CD4-positive, alpha-beta T cell treated with Interleukin-10 for 1 hour (primary cell): Measurements from ENCODE around the gene NF1.
"Not testable (repeated sequence)": the region's sequence is repeated elsewhere in the genome, so short reads cannot be mapped to it uniquely, and the experiment has no call there.

Experiments
- DNase-seq: peaks from one replicate; pipeline ENCODE4 v3.0.0-alpha.2; 2020

Gene NF1

DNA sequence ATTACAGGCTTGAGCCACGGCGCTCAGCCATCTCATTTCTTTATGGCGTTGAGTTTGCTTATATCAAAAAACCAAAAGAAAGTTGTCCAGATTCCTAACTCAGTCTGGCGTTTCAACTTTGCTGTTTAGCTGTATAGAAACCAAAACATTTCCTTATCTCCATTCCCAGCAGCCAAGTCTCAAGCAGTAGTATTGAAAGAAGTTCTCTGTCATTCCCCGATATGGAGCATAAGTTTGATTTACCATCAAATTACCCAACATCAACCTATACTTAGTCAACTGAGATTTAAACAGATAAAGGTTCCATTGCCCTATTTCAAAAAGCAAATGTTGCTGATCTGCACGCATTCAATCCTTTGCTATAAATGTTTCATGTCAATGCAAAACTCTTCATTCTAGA lies 269.2 kb downstream of the NF1 start:
- no peak for DNase-seq

DNA sequence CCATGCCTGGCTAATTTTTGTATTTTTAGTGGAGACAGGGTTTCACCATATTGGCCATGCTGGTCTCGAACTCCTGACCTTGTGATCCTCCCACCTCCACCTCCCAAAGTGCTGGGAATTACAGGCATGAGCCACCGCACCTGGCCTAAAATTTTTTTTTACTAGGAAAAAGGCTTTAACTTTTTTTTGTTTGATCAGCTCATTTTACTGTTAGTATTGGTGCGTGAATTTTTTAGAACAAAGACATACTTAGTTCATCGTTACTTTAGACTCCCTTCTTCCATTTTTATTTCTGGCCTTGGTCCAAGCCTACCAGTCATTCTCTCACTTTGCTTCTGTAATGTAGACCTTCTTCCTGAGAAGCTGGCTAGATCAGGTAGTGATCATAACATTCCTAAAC lies 271.3 kb downstream of the NF1 start:
- DNase-seq = no peak

DNA sequence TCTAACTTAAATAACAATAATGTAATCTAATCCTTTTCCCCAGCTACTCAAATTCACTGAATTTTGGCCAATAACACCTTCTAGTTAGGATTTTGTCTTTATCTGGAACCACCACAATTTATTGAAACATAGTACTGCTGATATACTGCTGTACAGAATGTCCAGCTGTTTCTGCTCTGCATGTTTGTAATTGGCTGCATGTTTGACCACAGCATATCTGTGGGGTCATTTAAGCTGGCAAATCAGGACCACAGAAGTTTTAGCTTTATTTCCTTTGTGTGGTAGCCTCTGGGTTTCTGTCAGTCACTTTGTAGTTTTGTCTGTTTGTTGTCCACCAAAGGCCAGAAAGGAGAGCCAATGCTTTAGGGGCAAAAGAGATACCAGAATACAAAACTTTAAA lies 274.5 kb downstream of the NF1 start:
- DNase-seq = no peak

DNA sequence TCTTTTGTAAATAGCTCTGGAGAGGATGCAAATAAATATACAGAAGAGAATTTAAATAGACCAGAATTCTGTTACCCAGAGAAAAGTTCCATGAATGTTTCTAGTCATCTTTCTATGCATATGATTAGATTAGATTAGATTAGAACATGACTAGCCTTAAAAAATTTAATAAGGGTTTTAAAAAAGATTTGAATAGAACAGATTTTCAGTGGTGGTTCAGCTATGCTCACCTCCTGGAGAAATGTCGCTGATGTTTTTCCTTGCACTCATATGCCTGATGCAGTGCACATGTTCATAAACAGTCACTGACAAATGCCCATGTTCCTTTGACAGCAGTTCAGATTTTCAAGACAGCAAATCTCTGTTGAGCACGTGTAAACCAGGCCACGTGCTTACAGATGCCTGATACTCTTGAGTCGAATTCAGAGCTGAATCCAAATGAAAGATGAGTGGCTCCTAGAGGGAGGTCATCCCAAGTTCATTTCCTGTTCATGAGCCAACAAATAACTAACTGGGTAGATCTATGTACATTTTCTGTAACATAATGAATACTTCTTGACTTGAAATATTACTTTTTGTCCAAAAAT lies 276.8 kb downstream of the NF1 start:
- DNase-seq = no peak

DNA sequence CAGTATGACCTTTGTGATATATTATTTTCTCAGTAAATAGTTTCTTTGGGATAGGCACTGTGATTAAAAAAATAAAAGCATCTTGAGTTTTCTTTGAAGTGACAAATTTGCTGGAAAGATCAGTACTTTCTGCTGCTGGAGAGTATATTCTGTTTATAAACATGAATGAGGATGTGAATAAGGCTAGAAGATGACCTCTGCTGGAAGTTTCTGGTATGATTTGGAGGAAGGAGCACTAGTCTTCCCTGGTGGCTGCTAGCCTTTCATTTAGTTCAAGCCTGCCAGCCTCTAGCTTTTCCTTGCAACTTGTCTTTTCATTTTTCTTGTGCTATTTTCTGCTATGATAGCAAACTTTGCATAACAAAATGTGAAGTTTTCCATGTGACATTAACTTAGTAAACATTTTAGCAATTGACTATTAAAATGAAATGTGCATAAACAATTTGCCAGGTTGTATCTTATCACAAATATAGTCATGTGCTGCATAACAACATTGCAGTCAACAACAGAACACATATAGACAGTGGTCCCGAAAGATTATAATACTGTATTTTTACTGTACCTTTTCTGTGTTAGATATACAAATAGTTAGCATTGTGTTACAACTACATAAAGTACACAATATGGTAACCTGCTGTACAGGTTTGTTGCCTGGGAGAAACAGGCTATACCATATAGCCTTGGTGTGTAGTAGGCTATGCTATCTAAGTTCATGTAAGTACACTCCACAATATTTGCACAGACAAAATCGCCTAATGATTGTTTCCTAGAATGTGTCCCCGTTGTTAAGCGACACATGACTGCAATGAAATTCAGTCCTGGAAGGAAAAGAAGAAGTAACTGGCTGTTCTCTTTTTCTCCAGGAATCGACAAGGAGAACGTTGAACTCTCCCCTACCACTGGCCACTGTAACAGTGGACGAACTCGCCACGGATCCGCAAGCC lies 278.6 kb downstream of the NF1 start:
- peak; percentile 74 for DNase-seq

- no peak for DNase-seq
Observed at GRCh38 chr17:31374094-31374447, 279.3 kb downstream of the NF1 start.

DNA sequence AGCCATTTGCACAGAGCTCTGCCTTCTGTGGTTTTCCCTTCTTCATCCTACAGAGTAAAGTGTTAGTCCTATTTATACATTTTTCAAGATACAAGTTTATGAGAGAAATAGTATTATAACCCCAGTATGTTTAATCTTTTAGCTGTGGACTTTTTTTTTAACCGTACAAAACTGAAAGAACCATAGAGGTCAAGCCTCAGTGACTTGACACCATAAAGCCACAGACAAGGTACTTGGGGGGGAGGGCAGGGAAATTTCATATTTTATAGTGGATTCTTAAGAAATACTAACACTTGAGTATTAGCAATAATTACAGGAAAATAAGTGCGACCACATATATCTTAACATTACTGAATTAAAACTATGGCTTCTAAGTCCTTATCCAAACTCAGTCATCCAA lies 279.7 kb downstream of the NF1 start:
- DNase-seq = no peak

DNA sequence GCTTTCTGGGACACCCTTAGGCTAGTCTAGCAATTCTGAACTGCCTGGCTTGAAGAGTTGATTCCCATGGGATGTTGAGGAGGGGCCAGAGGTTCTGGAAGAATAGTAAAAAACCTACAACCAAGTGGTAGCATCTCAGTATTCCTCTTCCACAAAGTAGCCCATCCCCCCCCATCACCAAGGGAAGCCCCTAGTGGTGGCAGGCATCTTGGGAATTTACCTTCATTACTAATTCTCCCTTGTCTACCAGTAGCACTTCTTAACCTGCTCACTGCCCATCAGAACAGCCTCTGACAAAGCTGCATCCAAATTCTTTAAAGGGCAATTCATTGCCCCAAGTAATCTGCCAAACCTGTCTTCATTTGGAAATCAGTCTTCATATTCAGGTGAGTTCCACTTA lies 283.9 kb downstream of the NF1 start:
- DNase-seq = no peak

DNA sequence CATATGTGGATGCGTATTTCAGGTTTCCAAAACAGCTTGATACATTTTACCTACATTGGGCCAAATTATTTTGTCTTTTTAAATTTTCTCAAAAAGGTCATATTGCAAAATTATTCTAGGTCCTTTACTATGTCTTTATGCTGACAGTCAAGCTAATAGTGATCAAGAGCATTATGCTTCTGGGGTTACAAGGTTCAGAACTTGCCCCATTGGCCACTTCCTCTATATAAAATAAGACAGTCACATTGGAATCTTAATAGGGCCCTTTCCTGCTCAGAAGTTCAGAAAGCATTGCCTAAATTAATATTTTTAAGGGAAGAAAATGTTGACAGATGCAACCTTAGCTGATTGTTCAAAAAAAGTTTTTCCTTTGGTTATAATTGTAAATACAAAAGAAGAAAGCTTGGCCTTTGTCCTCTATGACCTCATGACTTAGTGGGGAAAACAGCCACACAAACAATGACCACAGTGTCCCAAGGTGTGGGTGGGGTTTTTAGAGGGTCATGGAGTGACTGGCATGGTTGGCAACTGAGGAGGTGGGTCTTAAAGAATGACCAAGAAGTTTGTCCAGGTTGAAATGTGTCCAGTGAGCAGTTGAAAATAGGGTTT lies 284.9 kb downstream of the NF1 start:
- no peak for DNase-seq

- DNase-seq = no peak
Observed at GRCh38 chr17:31381165-31381668, 286.4 kb downstream of the NF1 start.

GRCh38 chr17:31382668-31383275 lies 288.0 kb downstream of the NF1 start:
- not testable (repeated sequence) for DNase-seq

- not testable (repeated sequence) for DNase-seq
Observed at GRCh38 chr17:31383488-31383887, 288.7 kb downstream of the NF1 start.

- no peak for DNase-seq
Observed at GRCh38 chr17:31385428-31386285, 290.9 kb downstream of the NF1 start.

GRCh38 chr17:31386542-31387075 lies 291.8 kb downstream of the NF1 start:
- DNase-seq = no peak

DNA sequence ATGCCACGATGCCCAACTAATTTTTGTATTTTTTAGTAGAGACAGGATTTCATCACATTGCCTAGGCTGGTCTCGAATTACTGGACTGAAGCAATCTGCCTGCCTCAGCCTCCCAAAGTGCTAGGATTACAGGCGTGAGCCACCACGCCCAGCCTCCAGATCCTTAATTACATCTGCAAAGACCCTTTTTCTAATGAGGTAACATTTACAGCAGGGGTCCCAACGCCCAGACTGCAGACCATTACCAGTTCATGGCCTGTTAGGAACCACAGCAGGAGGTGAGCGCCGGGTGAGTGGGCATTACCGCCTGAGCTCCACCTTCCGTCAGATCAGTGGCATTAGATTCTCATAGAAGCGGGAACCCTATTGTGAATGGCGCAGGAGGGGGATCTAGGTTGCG lies 292.7 kb downstream of the NF1 start:
- no peak for DNase-seq

GRCh38 chr17:31388351-31388750 lies 293.6 kb downstream of the NF1 start:
- no peak for DNase-seq

- peak; percentile 53 for DNase-seq
Observed at GRCh38 chr17:31388770-31389656, 294.2 kb downstream of the NF1 start.

GRCh38 chr17:31389657-31390381 lies 295.0 kb downstream of the NF1 start:
- no peak for DNase-seq

GRCh38 chr17:31390426-31390747 lies 295.6 kb downstream of the NF1 start:
- DNase-seq = no peak

DNA sequence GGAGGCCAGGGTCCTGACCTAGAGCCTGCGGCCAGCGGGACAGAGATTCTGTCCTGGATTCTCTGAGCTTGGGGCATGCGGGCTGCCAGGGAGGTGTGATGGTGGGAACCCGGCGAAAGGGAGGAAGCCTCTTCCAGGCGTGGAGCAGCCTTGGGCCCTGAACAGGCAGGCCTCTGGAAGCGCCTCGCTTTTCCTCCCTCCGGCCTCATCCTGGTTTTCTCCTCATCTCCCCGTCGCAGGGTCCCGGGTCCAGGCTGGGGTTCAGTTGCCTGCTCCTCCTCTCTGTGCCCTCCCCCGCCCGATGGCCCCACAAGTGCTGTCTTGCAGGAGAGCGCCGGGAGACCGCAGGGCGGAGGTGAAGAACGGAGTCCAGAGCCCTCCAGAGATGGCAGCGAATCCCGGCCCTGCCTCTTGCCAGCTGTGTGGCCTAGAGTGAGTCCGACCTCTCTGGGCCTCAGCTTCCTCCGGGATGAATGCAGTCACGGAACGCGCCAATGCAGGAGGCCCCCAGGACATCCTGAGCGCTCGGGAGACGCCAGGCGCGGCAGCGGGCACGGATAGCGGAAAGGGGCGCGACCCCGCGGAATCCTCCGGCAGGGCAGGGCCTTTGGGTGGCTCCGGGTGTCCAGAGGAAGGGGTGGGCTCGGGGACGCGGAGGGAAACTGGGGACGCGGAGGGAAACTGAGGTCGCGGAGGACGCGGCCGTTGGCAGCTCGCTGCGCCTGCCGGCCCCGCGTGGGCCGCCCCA lies 296.1 kb downstream of the NF1 start:
- no peak for DNase-seq
